GM12878 (cell line): ENCODE results near the gene YIPF5. TPM values are rescaled to one million over a fixed set of nuclear protein-coding genes. Genes with fewer than 3 reads are reported as not detected.

Source experiments
- ATAC-seq: fragments of 200-7000 bp; cut with Tn5 transposase; 3 replicates; pipeline ENCODE4 v1.9.1; 2020; ENCODE audit warnings: mild to moderate bottlenecking, moderate library complexity
- BruUV-seq: library from RNA; stranded (reverse); fragments of 400-500 nt; replicated peaks from 2 replicates; lab custom pipeline; 2021; lab: Mats Ljungman, UMichigan
- CTCF ChIA-PET: fragments of 300-600 bp; sonication (Branson Sonifier 250); formaldehyde crosslinking; extraction: SDS; loops from one replicate; lab custom pipeline; 2021; ENCODE audit warnings: inconsistent platforms; lab: Yijun Ruan, JAX
- POLR2A ChIA-PET: fragments of 350-600 bp; formaldehyde crosslinking; extraction: SDS; loops from one replicate; lab custom pipeline; 2021; ENCODE audit warnings: inconsistent platforms; lab: Charles Lee
- RAD21 ChIA-PET: fragments of 300-600 bp; sonication (Branson Sonifier 250); formaldehyde crosslinking; loops from one replicate; lab custom pipeline; 2023; ENCODE audit warnings: antibody characterized with exemption; ENCODE audit not compliant: unreplicated experiment; lab: Charles Lee
- SMC1A ChIA-PET: fragments of 300-600 bp; sonication (Branson Sonifier 250); formaldehyde crosslinking; loops from one replicate; lab custom pipeline; 2023; ENCODE audit not compliant: unreplicated experiment, uncharacterized antibody; lab: Charles Lee
- DNase-seq: peaks from one replicate; pipeline ENCODE4 v3.0.0-alpha.2; 2011; ENCODE audit warnings: low read depth, low spot score
- FAIRE-seq: peaks from 3 replicates; lab custom pipeline; 2011; peaks lifted over from hg19 to GRCh38; lab: Jason Lieb, UNC
- H2AFZ ChIP-seq: 2 replicates; pipeline ENCODE4 v1.6.0; 2011; ENCODE audit warnings: low read depth, low read length, control low read depth; ENCODE audit not compliant: control insufficient read depth
- H3K27ac ChIP-seq: 2 replicates; pipeline ENCODE4 v1.5.1; 2011; ENCODE audit warnings: control low read depth; ENCODE audit not compliant: control insufficient read depth, insufficient read depth
- H3K27me3 ChIP-seq, 2 experiments: replicated peaks in 1 of 2; 2 replicates each; pipeline versions ENCODE4 v1.6.0 to v1.6.1; 2011; ENCODE audit warnings: low read length in 1 of 2; ENCODE audit not compliant: control insufficient read depth in 2 of 2, insufficient read depth in 2 of 2
- H3K36me3 ChIP-seq, 2 experiments: 2 replicates each; pipeline ENCODE4 v1.5.1; 2011; ENCODE audit warnings: low read length in 1 of 2; ENCODE audit not compliant: control insufficient read depth in 2 of 2, insufficient read depth in 2 of 2
- H3K4me1 ChIP-seq: 2 replicates; pipeline ENCODE4 v1.6.1; 2011; ENCODE audit warnings: mild to moderate bottlenecking, low read length, moderate library complexity, mixed read lengths; ENCODE audit not compliant: control insufficient read depth, insufficient read depth
- H3K4me2 ChIP-seq: 2 replicates; pipeline ENCODE4 v1.6.0; 2011; ENCODE audit warnings: control low read depth; ENCODE audit not compliant: control insufficient read depth, insufficient read depth
- H3K4me3 ChIP-seq: fragments of 200-600 bp; sonication (generic); 2 replicates; pipeline ENCODE4 v1.5.1; 2016
- H3K79me2 ChIP-seq: 2 replicates; pipeline ENCODE4 v1.6.0; 2011; ENCODE audit warnings: low read length; ENCODE audit not compliant: control insufficient read depth, insufficient read depth
- H3K9ac ChIP-seq: 2 replicates; pipeline ENCODE4 v1.8.0; 2011; ENCODE audit warnings: low read length, control low read depth, mixed read lengths; ENCODE audit not compliant: control insufficient read depth, insufficient read depth
- H3K9me3 ChIP-seq: replicated peaks from 3 replicates; pipeline ENCODE4 v1.5.1; 2011; ENCODE audit warnings: mild to moderate bottlenecking, low read length; ENCODE audit not compliant: control insufficient read depth, insufficient read depth
- H4K20me1 ChIP-seq: 2 replicates; pipeline ENCODE4 v1.6.0; 2011; ENCODE audit not compliant: control insufficient read depth, insufficient read depth
- EZH2 ChIP-seq: IDR thresholded peaks from 2 replicates; pipeline ENCODE4 v1.6.1; 2012; ENCODE audit warnings: low read depth, mild to moderate bottlenecking, control low read depth, inconsistent platforms, low read length, borderline replicate concordance; ENCODE audit not compliant: control insufficient read depth
- GABPA ChIP-seq: IDR thresholded peaks from 2 replicates; pipeline ENCODE4 v1.6.1; 2014; ENCODE audit warnings: antibody characterized with exemption, low read depth, mild to moderate bottlenecking, inconsistent platforms
- KDM1A ChIP-seq: fragments of 200-600 bp; sonication (generic); IDR thresholded peaks from 2 replicates; pipeline ENCODE4 v1.6.1; 2016; ENCODE audit warnings: borderline replicate concordance
- KLF5 ChIP-seq: fragments of 450-650 bp; IDR thresholded peaks from 2 replicates; pipeline ENCODE4 v1.6.1; 2014; ENCODE audit warnings: mild to moderate bottlenecking; ENCODE audit not compliant: partially characterized antibody
- MEF2B ChIP-seq: fragments of 450-650 bp; IDR thresholded peaks from 2 replicates; pipeline ENCODE4 v1.6.1; 2018; ENCODE audit warnings: mild to moderate bottlenecking, moderate library complexity; ENCODE audit not compliant: partially characterized antibody, poor library complexity, severe bottlenecking
- MTA3 ChIP-seq: IDR thresholded peaks from 2 replicates; pipeline ENCODE4 v1.6.1; 2012; ENCODE audit warnings: low read length, inconsistent platforms, borderline replicate concordance
- MYC ChIP-seq: IDR thresholded peaks from 2 replicates; pipeline ENCODE4 v1.6.1; 2011; ENCODE audit warnings: mild to moderate bottlenecking, low read length, moderate library complexity, inconsistent platforms; ENCODE audit not compliant: insufficient read depth, insufficient replicate concordance, insufficient read length, severe bottlenecking
- RAD21 ChIP-seq: IDR thresholded peaks from 2 replicates; pipeline ENCODE4 v1.6.1; 2011; ENCODE audit warnings: mild to moderate bottlenecking, low read depth, low read length, moderate library complexity; ENCODE audit not compliant: insufficient read depth
- RELA ChIP-seq: fragments of 450-650 bp; IDR thresholded peaks from 2 replicates; pipeline ENCODE4 v1.8.0; 2014; ENCODE audit warnings: borderline replicate concordance; ENCODE audit not compliant: partially characterized antibody
- SUPT20H ChIP-seq: IDR thresholded peaks from 2 replicates; pipeline ENCODE4 v1.6.1; 2011; ENCODE audit warnings: low read depth, mild to moderate bottlenecking, low read length, moderate library complexity, borderline replicate concordance; ENCODE audit not compliant: control insufficient read depth
- SUZ12 ChIP-seq: fragments of 200-600 bp; sonication (generic); IDR thresholded peaks from one replicate; pipeline ENCODE4 v1.6.1; 2018; ENCODE audit warnings: antibody characterized with exemption, mild to moderate bottlenecking; ENCODE audit not compliant: unreplicated experiment
- ZNF274 ChIP-seq: IDR thresholded peaks from one replicate; pipeline ENCODE4 v1.8.0; 2011; ENCODE audit not compliant: insufficient read length, insufficient read depth
- ZSCAN29 ChIP-seq: fragments of 450-650 bp; IDR thresholded peaks from 2 replicates; pipeline ENCODE4 v1.6.1; 2017; ENCODE audit warnings: mild to moderate bottlenecking, moderate library complexity
- WGBS: methylation state at CpG from one replicate; pipeline ENCODE4 v1.1.6; 2016; ENCODE audit warnings: low lambda C conversion rate; ENCODE audit not compliant: insufficient replicate concordance, insufficient coverage; ENCODE audit errors: missing lambda C conversion rate; 5-methylcytosine and 5-hydroxymethylcytosine counted together
- in situ Hi-C: fragments of 300-500 bp; cut with MboI; formaldehyde crosslinking; loops from 9 replicates; pipeline ENCODE4 v1.14.3; 2018; ENCODE audit warnings: mixed read lengths
- intact Hi-C: fragments of 100-400 bp; cut with micrococcal nuclease; formaldehyde crosslinking; loops from one replicate; pipeline ENCODE4 v1.14.2; 2022; ENCODE audit not compliant: unreplicated experiment
- polyA plus RNA-seq, 11 experiments: library from polyadenylated mRNA; depleted of rRNA in 4 of 11; unstranded in 6 of 11; stranded (reverse) in 5 of 11; fragments of >200 nt; fragmentation: Nextera tagmentation in 4 of 11; fragmentation: Illumina TruSeq in 1 of 11; extraction: Ambion mirVana in 4 of 11; extraction: Trizol in 1 of 11; gene quantifications; 1 replicate in 1 of 11; 2 replicates in 10 of 11; pipeline versions ENCODE4 v1.2.1 to v1.2.3, GENCODE V29; 2011 to 2016; ENCODE audit warnings: inconsistent platforms in 2 of 11, missing spikeins in 2 of 11, low read depth in 1 of 11
- total RNA-seq, 4 experiments: library from RNA; depleted of rRNA in 3 of 4; stranded (reverse); fragments of >200 nt in 3 of 4; fragmentation: Illumina TruSeq in 1 of 4; extraction: Trizol in 1 of 4; gene quantifications; 2 replicates each; pipeline versions ENCODE4 v1.2.1 to v1.2.3, GENCODE V29; 2013 to 2021
- TF ChIP-seq, protein P1 (sequence below): fragments of 450-650 bp; IDR thresholded peaks from 2 replicates; pipeline ENCODE4 v1.6.1; 2016; ENCODE audit warnings: mild to moderate bottlenecking

Gene YIPF5
- total and polyA plus RNA-seq, 10 of the 15 experiments (the other 5 are each of a cell fraction or from before 2014, with no cell fraction given): 19.5 to 50.4 (median 34.3) TPM

DNA sequence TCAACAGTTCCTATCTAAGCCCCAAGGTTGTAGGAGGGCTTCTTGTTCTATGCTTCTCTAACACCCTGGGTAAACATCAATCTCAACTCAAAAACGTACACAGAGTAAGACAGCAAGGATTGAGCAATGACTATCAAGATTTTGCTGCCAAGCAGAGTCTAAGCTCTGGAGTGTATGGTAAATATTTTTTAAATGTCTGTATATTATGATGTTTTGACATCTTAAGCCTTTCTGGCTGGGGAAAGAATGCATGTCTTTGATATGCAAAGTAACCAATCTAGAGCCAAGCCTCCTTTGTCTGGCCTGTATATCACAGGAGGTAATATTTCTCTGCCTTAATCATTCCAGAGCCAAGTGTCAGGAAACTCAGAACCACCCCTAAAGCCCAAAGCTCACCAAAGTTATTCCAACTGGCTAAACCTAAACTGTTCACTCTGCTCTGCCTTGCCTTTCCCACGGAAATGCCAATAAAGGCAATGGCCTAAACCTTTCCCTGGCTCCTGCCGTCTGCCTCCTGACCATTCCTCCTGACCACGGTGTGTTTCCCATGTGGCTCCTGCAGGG is 45.2 kb downstream of the YIPF5 start:
- WGBS: 36% methylated on average over 4 of the region's 4 CpGs
- no peak overlapping the region for H3K4me2 ChIP-seq
- no peaks in the 10 kb centered on the region for H4K20me1 ChIP-seq
- ChIA-PET CTCF (interaction anchor here (1.3 kb wide), 1 partner anchor 15 kb away, joined by 4 read pairs; no protein-coding TSS in a partner anchor), SMC1A (no interaction called here), RAD21 (no interaction called here), POLR2A (no interaction called here)
- intact Hi-C loops (no loop called here), in situ Hi-C loops (no loop called here)
- H3K79me2 ChIP-seq: no peaks in the 10 kb centered on the region
- no peak overlapping the region for H3K27ac ChIP-seq
- no peaks in the 10 kb centered on the region for H3K9me3 ChIP-seq
- BruUV-seq: no TSS peak
- peaks cover 0 to 2% of the 10 kb centered on the region in 2 experiments; a peak in 3 of 4 replicates for H3K27me3 ChIP-seq
- H2AFZ ChIP-seq: no peak overlapping the region
- DNase-seq: no peak
- no peak overlapping the region for H3K4me3 ChIP-seq
- H3K36me3 ChIP-seq: no peaks in the 10 kb centered on the region
- ATAC-seq: no peak
- H3K9ac ChIP-seq: no peak overlapping the region
- no peak for FAIRE-seq
- TF ChIP-seq MEF2B: no peak
- no peak for TF ChIP-seq ZNF274
- no peak for TF ChIP-seq EZH2
- TF ChIP-seq MTA3: no peak
- TF ChIP-seq, all 136 proteins: peak for 0
- H3K4me1 ChIP-seq: no peaks in the 10 kb centered on the region

DNA sequence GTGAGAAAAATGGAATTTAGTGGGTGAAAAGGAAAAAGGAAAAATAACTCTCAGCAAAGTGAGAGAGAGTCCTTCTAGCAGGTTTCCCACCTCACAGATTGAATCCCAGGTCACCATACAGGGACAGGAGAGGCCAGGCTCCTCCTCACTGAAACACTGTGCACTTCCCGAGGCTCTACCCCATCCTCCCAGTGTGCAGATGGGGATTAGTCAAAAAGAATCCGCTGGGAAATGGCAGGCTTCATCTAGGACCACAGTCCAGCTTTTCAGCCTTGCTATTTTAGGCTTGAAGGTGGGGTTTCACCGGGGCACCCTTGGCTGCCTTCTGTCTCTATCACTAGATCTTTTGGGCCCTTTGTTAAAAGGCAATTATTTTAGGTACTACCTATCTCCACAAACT is 47.8 kb downstream of the YIPF5 start:
- intact Hi-C loops: no loop called here
- FAIRE-seq (no peak), DNase-seq (no peak), ATAC-seq (no peak)
- RAD21 ChIA-PET: no interaction called here
- 10% methylated on average over 3 of the region's 3 CpGs for WGBS
- H3K4me3 ChIP-seq: no peak overlapping the region
- no peaks in the 10 kb centered on the region for H4K20me1 ChIP-seq
- in situ Hi-C loops: no loop called here
- no peaks in the 10 kb centered on the region for H3K36me3 ChIP-seq
- SMC1A ChIA-PET: interaction anchor here (1.4 kb wide), 1 partner anchor 8 kb away, joined by 3 read pairs; no protein-coding TSS in a partner anchor
- POLR2A ChIA-PET: no interaction called here
- H3K27ac ChIP-seq: no peak overlapping the region
- BruUV-seq: no TSS peak
- H2AFZ ChIP-seq: no peak overlapping the region
- no peak overlapping the region for H3K4me2 ChIP-seq
- H3K4me1 ChIP-seq: no peaks in the 10 kb centered on the region
- H3K9me3 ChIP-seq: no peaks in the 10 kb centered on the region
- no peaks in the 10 kb centered on the region for H3K79me2 ChIP-seq
- no peak overlapping the region for H3K9ac ChIP-seq
- CTCF ChIA-PET: interaction anchor here (0.7 kb wide), 1 partner anchor 1994 kb away, joined by 3 read pairs; no protein-coding TSS in a partner anchor
- peaks cover 0 to 2% of the 10 kb centered on the region in 2 experiments; a peak in 3 of 4 replicates for H3K27me3 ChIP-seq
- TF ChIP-seq KDM1A (no peak), SUZ12 (no peak), ZSCAN29 (no peak), KLF5 (no peak), RAD21 (no peak), SUPT20H (no peak), GABPA (no peak), RELA (no peak), MYC (no peak)
- TF ChIP-seq, protein P1, sequence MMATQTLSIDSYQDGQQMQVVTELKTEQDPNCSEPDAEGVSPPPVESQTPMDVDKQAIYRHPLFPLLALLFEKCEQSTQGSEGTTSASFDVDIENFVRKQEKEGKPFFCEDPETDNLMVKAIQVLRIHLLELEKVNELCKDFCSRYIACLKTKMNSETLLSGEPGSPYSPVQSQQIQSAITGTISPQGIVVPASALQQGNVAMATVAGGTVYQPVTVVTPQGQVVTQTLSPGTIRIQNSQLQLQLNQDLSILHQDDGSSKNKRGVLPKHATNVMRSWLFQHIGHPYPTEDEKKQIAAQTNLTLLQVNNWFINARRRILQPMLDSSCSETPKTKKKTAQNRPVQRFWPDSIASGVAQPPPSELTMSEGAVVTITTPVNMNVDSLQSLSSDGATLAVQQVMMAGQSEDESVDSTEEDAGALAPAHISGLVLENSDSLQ: no peak
